Motor neuron (in vitro differentiated cells): ENCODE results near the gene TPTE. TPM values are rescaled to one million over a fixed set of nuclear protein-coding genes. Genes with fewer than 3 reads are reported as not detected.
"Not testable (repeated sequence)": the region's sequence is repeated elsewhere in the genome, so short reads cannot be mapped to it uniquely, and the experiment has no call there.

Source experiments
- ATAC-seq, 8 experiments: fragments of 200-7000 bp; cut with Tn5 transposase; replicated peaks in 6 of 8; 2 replicates each; pipeline ENCODE4 v1.8.0; 2021; ENCODE audit warnings: mild to moderate bottlenecking in 8 of 8, moderate library complexity in 8 of 8
- H3K27ac ChIP-seq, 2 donors: fragments of 250-450 bp; sonication (Bioruptor Pico); 2 replicates each; pipeline ENCODE4 v1.9.0; 2021; ENCODE audit warnings: antibody characterized with exemption in 2 of 2, mild to moderate bottlenecking in 2 of 2, moderate library complexity in 1 of 2
- H3K4me1 ChIP-seq, 2 donors: fragments of 250-450 bp; sonication (Bioruptor Pico); replicated peaks in 1 of 2; 2 replicates each; pipeline ENCODE4 v1.6.1; 2021; ENCODE audit warnings: antibody characterized with exemption in 2 of 2, mild to moderate bottlenecking in 2 of 2, moderate library complexity in 1 of 2
- H3K4me3 ChIP-seq, 5 donors: fragments of 250-450 bp; sonication (Bioruptor Pico); 2 replicates each; pipeline ENCODE4 v1.9.0; 2021; ENCODE audit warnings: antibody characterized with exemption in 5 of 5, mild to moderate bottlenecking in 5 of 5, moderate library complexity in 4 of 5
- WGBS, 10 experiments: fragments of 450-650 bp; shearing (Covaris generic); methylation state at CpG; one replicate each; pipeline ENCODE4 v1.0.0; 2022; 5-methylcytosine and 5-hydroxymethylcytosine counted together
- in situ Hi-C, 9 experiments: fragments of 400-800 bp; cut with MboI; loops; one replicate each; pipeline ENCODE4 v1.15.0; 2021; ENCODE audit warnings: low sequenced_read_pairs in 9 of 9, low pct_unique_long_range_greater_than_20kb in 2 of 9; ENCODE audit not compliant: unreplicated experiment in 9 of 9
- total RNA-seq, 8 experiments: library from RNA; unstranded; fragments of 300-600 nt; gene quantifications; 2 replicates each; pipeline versions ENCODE4 v1.2.3 to v1.2.4, GENCODE V29; 2022

Gene TPTE
- total RNA-seq, 8 experiments from 2014 or later, result 0.14 TPM; not detected in 7

DNA sequence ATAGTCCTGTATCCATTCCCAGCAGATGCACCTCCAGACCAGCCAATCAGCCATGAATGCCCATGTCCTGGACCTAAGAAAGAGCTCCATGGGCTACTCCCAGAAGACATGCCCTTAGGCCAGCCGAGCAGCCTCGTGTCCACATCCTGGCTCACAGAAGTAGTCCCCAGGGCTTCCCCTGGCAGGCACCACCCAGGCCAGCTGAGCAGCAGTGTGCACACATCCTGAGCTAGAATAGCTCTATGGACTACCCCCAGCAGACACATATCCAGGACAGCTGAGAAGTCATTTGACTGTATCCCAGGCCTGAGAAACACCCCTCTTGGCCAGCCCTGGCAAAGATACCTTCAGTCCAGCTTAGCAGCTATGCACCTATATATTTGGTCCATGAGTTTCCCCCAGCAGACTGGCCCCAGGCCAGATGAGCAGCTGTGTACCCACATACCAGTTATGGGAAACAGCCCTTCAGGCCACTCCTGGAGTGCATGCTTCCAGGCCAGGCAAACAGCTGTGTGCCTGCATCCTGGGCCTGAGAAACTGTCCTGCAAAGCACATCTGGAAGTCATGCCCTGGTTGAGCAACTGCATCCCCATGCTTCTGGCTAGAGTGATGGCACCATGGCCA is 27.1 kb downstream of the TPTE start:
- H3K4me1 ChIP-seq, H3K27ac ChIP-seq, in situ Hi-C loops, ATAC-seq, H3K4me3 ChIP-seq: not testable (repeated sequence)
- WGBS, 10 experiments, result 73% methylated on average over 2 of the region's 2 CpGs; no CpG with 5 or more reads in 9 of the 10 experiments

GRCh38 chr21:10570803-10571202 is 49.4 kb downstream of the TPTE start:
- H3K4me3 ChIP-seq, H3K27ac ChIP-seq, ATAC-seq, H3K4me1 ChIP-seq: not testable (repeated sequence)
- in situ Hi-C loops, result loop anchor here in 1 of 9 experiments (25.0 kb wide), 1 partner anchor 91 kb away; no protein-coding TSS in a partner anchor
- WGBS, 10 experiments, result 0 to 22% (median 0%) methylated on average over 1 to 2 of the region's 2 CpGs; no CpG with 5 or more reads in 1 of the 10 experiments

DNA sequence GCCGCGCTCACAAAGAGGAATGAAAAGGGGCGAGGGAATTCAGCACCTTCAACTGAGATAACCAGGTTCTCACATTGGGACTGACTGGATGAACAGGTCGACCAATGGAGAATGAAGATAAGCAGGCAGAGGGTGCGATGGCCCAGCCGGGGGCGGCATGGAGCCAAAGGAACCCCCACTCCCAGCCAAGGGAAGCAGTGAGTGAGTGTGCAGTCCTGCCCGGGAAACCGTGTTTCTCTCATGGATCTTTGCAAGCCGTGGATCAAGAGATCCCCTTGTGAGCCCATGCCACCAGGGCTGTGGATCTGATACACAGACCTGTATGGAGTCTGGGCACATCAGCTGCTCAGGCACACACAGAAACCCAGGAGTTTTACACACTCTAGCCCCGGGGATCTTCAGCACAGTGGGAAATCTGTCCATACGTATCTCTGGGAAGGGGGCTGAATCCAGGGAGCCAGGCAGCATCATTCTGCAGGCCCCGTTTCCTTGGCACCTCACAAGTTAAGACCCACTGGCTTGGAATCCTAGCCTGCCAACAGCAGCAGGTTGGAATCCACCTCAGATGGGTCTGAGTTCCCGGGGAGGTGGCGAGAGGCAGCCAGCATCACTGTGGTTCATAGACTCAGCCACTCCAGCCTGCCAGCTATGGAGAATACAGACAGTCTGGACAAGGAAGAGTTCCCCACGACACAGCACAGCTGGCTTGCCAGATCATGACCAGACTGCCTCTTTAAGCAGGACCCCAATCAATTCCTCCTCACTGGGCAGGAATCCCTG is 53.3 kb downstream of the TPTE start:
- not testable (repeated sequence) for ATAC-seq, H3K4me1 ChIP-seq, H3K4me3 ChIP-seq, H3K27ac ChIP-seq
- in situ Hi-C loops, result loop anchor here in 1 of 9 experiments (25.0 kb wide), 1 partner anchor 88 kb away; no protein-coding TSS in a partner anchor
- WGBS, 10 experiments, result 8 to 69% (median 26%) methylated on average over 2 to 16 of the region's 16 CpGs

- no peak for ATAC-seq
- WGBS, 10 experiments, result 0 to 25% (median 10%) methylated on average over 1 to 2 of the region's 2 CpGs; no CpG with 5 or more reads in 2 of the 10 experiments
- Histone ChIP-seq H3K4me1 (no peaks in the 10 kb centered on the region), H3K27ac (no peak overlapping the region), H3K4me3 (no peak overlapping the region)
- in situ Hi-C loops, result no loop called here
These were observed 53.9 kb downstream of the TPTE start for GRCh38 chr21:10575311-10575667.

DNA sequence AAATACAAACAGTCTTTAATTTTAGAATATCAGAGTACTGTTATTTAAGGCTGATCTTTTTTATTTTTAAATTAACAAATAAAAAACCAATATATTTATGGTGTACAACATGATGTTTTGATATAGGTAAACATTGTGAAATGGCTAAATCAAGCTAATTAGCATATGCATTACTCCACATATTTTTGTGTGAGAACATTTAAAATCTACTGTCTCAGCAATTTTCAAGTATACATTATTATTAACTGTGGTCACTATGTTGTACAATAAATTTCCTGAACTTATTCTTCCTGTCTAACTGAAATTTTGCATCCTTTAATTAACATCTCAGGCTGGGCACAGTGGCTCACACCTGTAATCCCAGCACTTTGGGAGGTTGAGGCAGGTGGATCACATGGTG is 57.5 kb downstream of the TPTE start:
- H3K4me3 ChIP-seq, ATAC-seq, H3K27ac ChIP-seq, in situ Hi-C loops, H3K4me1 ChIP-seq: not testable (repeated sequence)

DNA sequence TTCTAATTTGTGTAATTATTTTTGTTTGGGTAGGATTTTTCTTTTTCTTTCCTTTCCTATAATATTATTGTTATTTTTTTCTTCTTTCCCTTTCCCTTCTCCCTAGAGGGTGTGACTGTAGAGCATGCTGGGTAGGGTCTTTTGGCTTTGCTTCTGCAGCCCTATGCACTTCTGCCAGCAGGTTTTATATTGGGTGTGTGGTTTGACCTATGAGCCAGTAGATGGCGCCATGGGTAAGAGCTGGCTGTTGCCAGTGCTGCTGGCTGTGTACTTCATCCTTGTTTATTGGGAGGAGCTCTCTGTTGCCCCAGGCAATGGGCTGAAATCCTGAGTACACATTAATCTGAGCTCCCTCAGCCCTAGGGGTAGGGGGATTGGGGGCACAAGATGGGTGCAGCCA is 67.7 kb downstream of the TPTE start:
- H3K4me3 ChIP-seq, ATAC-seq, H3K4me1 ChIP-seq, in situ Hi-C loops, H3K27ac ChIP-seq: not testable (repeated sequence)
- WGBS, 10 experiments, result no CpG with 5 or more reads among the region's 1 CpG

DNA sequence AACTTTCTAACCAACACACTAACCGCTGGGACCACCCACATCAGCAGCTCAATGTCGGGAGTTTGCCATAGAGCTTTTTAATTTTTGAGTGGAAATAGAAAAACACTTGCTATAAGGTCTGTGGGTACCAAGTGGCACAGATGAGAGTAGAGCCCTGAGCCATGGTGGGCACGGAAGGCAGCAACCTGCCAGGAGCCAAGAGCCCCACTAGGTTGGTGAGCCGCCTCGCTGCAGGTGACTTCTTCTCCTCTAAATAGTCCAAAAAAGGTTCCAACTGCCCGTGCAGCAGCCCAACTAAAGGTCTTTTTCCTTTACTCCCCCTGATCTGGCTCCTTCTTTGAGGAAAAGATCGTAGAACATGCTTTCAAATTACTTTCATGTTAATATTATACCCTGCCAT is 85.7 kb downstream of the TPTE start:
- H3K27ac ChIP-seq, H3K4me3 ChIP-seq, ATAC-seq, in situ Hi-C loops, H3K4me1 ChIP-seq: not testable (repeated sequence)
- 16 to 43% (median 25%) methylated on average over 1 to 7 of the region's 7 CpGs for WGBS, 10 experiments

GRCh38 chr21:10614285-10614684 is 92.9 kb downstream of the TPTE start:
- WGBS, 10 experiments, result 0 to 100% (median 49%) methylated on average over 1 to 6 of the region's 6 CpGs
- H3K4me3 ChIP-seq, H3K27ac ChIP-seq, H3K4me1 ChIP-seq, in situ Hi-C loops, ATAC-seq: not testable (repeated sequence)

DNA sequence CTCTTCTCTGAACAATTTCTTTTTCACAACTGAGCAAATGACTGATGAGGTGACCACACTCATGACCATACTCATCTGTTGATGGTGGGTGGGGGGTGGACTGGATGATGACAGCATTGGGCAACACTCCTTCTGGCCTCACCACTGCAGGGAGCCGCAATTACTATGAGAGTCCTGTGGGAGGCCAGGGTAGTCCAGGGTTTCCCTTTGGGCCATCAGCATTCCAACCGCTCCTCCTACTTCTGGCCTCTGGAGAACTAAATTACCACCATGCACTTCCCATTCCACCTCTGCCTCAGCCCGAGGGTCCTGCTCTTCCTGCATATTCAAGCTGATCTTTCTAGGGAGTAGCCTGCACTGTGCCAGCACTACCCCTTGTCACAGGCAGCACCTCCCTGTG is 94.7 kb downstream of the TPTE start:
- H3K4me3 ChIP-seq, H3K27ac ChIP-seq, in situ Hi-C loops, H3K4me1 ChIP-seq, ATAC-seq: not testable (repeated sequence)
- 17 to 57% (median 33%) methylated on average over 3 of the region's 3 CpGs; no CpG with 5 or more reads in 2 of the 10 experiments for WGBS, 10 experiments

- H3K27ac ChIP-seq, result no peak overlapping the region
- ATAC-seq, result no peak
- 23 to 100% (median 59%) methylated on average over 1 to 14 of the region's 30 CpGs; no CpG with 5 or more reads in 2 of the 10 experiments for WGBS, 10 experiments
- no peaks in the 10 kb centered on the region for H3K4me1 ChIP-seq
- H3K4me3 ChIP-seq, result no peak overlapping the region
- in situ Hi-C loops, result no loop called here
These were observed 95.2 kb downstream of the TPTE start for GRCh38 chr21:10616535-10616934.

DNA sequence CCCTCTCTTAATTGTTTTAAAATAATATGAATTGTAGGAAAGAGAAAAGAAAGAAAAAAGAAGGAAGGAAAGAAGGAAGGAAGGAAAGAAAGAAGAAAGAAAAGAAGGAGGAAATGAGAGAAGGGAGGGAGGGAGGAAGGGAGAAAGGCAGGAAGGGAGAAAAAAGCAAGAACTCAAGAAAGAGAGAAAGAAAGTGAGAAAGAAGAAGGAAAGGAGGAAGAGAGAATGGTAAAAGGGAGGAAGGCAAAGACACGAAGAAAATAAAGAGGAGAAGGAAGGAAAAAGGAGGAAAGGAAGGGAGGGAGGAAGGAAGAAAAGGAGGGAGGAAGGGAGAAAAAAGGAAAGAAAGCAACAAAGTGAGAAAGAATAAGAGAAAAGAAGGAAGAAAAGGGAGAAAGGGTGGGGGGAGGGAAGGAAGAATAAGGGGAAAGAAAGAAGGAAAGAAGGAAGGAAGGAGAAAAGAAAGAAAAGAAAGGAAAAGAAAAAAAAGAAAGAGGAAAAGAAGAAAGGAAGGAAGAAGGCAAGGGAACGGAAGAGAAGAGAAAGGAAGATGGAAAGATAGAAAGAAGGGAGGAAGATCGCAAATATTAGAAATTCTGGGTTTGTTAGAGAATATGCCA is 95.9 kb downstream of the TPTE start:
- ATAC-seq, in situ Hi-C loops, H3K27ac ChIP-seq, H3K4me1 ChIP-seq, H3K4me3 ChIP-seq: not testable (repeated sequence)
- WGBS, 10 experiments, result 7 to 42% (median 26%) methylated on average over 3 of the region's 3 CpGs

DNA sequence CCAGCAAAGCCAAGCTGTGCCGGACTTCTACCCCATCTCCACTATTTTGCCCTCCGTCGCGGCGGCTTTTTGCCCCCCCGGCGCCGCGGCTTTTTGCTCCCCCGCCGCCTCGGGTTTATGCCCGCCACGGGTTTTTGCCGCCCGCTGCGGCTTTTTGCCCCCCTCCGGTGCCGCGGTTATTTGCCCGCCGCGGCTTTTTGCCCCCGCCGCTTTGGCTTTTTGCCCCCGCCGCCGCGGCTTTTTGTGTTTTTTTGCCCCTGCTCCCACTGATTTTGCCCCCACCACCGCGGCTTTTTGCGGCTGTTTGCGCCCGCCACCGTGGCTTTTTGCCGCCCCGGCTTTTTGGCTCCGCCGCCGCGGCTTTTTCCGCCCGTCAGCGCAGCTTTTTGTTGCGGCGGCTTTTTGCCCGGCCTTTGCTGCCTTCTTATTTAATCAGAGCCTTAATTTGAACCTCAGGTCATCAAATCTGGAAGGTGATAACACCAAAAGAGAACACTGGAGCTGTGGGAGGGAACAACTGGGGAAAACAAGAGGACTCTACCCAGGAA is 106.0 kb downstream of the TPTE start:
- WGBS, 10 experiments, result 29 to 86% (median 55%) methylated on average over 2 to 35 of the region's 47 CpGs

GRCh38 chr21:10629239-10629638 is 107.9 kb downstream of the TPTE start:
- H3K4me1 ChIP-seq, ATAC-seq, H3K27ac ChIP-seq, H3K4me3 ChIP-seq, in situ Hi-C loops: not testable (repeated sequence)
- 14 to 69% (median 39%) methylated on average over 2 to 3 of the region's 3 CpGs; no CpG with 5 or more reads in 1 of the 10 experiments for WGBS, 10 experiments

More for the DNA sequence above, 106.0 kb downstream of the TPTE start:
- H3K27ac ChIP-seq, result no peak overlapping the region
- no peak overlapping the region for H3K4me3 ChIP-seq
- ATAC-seq, result no peak
- no peaks in the 10 kb centered on the region for H3K4me1 ChIP-seq
- in situ Hi-C loops, result no loop called here
